HG02678 (cell line): ENCODE results near the gene RHBDL1.

Experiments
- ATAC-seq: cut with Tn5 transposase; IDR thresholded peaks from one replicate; pipeline ENCODE4 v1.9.1; 2021; ENCODE audit warnings: mild to moderate bottlenecking, moderate library complexity; ENCODE audit not compliant: unreplicated experiment

Gene RHBDL1

DNA sequence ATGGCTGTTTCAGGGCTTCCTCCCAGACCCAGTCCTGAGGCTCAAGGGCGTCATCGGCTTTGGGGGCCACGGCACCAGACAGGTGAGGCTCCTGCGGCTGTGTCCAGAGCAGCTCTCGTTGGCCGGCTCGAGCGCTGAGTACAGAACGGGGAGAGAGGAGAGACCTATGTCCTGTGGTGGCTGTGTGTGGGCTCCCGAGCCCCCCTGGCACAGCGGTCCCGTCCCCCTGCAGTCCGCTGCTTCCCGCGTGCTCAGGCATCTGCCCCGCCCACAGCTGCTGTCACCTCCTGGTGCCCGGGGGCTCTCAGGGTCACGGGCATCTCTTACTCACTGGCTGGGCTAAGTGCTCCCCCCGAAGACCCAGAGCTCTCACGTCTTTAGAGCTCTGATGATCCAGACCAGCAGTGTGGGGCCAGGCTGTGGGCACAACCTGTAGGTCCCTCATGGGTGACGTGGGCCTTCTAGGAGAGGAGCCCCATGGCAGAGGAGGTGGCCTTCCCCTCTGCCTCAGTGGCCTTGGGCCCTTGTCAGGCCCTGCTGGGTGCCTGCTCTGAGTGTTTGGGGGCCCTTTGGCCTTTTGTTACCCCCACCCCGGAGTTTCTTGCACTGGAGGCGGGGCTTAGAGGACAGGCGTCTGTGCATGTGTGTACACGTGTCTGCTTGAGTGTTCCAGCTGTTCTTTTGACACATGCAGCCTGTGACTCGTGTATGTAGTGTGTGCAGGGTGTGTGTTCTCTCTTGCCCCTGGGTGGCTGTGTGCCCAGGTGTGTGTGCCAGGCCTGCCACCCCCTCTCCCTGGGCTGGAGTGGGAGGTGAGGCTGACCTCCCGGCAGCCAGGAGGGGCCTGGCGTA lies 22.8 kb upstream of the RHBDL1 start:
- no peak for ATAC-seq

DNA sequence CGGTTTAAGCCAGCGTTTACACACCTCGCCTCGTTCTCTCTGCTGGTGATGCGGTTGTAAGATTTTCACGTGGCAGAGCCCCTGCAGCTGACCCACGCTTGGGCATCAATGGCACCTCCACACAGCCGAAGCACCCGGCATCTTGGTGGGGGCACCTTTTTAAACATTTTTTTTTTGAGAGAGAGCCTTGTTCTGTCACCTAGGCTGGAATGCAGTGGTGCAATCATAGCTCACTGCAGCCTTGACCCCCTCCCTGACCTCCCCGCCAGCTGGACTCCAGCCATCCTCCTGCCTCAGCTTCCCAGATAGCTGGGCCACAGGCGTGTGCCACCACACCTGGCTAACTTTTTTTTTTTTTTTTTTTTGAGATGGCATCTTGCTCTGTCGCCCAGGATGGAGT lies 21.4 kb upstream of the RHBDL1 start:
- ATAC-seq, result no peak

DNA sequence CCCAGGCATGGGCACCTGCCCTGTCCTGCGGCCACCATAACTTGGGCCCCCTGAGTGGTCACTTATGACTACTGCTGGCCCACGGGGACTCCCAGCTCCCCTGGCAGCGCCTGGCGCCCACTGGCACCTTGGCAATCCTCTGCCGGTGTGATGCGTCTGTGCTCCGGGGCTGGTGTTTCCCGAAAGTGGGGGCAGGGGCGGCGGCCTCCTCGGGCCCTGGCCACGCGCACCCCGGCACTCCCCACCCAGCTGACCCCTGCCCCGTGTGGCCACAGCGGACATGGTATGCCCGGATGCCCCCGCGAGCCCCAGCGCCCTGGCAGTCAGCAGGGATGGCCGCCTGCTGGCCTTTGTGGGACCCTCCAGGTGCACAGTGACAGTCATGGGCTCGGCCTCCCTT lies 18.0 kb upstream of the RHBDL1 start:
- no peak for ATAC-seq

DNA sequence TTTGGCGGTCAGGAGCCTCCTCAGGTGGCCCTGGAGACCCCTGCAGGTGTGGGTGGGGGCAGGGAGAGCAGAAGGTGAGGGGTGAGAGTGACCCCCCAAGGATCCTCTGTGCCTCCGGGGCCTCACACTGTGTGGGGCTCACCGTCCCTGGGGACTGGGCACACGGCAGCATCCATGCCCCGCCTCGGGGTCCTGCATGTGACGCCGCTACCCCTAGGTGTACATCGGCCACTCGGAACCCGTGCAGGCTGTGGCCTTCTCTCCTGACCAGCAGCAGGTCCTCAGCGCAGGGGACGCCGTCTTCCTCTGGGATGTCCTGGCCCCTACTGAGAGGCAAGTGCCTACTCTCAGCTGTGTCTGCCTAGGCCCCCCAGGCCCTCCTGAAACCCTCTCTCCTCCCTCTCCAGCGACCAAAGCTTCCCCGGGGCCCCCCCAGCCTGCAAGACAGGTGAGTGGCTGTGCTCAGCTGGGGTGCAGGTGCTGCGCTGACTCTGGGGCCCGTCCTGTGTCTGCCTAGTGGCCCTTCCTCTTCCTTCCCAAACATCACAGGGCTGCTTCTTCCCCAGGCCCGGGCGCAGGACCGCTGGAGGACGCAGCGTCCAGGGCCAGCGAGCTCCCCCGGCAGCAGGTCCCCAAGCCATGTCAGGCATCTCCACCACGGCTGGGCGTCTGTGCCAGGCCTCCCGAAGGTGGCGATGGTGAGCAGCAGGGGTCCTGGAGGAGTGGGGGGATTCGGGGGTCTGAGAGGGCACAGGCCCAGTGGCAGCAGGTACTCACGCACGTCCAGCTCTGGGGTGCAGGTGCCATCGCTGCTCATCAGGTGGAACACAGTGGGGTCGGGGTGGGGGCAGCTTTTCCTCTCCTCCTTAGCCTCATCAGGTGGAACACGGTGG lies 16.5 kb upstream of the RHBDL1 start:
- no peak for ATAC-seq

DNA sequence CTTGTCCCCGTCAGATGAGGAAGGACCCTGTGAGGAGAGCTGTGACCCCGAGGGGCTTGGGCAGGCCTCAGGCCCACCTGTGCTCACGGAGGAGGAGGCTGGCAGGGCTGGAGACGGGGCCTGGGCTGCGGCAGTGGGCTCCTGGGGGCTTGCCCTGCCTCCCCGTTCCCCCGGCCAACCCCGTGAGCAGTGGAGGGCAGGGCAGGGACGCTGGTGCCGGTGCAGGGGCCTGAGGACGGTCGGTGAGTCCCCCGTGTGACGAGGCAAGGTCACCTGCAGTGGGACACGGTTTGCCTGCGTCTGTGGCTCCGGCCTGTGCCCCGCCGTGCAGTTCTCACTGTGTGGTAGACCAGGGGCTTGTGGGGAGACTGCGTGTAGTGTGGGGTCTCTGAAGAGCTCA lies 15.9 kb upstream of the RHBDL1 start:
- no peak for ATAC-seq

DNA sequence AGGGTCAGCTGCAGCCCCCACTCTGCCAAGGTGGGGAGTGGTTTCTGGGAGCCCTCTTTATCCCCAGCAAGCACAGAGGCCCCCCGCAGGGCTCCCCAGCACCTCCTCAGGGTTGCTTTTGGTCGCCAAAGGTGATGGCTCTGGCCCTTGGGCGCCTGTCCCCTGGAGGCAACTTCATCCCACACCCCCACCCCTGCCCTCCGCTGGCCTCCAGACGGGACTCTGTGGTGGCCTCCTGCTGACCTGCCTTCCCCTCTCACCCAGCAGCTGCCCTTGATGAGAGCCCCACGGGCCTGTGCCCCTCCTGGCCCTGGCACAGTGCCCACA lies 15.4 kb upstream of the RHBDL1 start:
- ATAC-seq, result no peak

DNA sequence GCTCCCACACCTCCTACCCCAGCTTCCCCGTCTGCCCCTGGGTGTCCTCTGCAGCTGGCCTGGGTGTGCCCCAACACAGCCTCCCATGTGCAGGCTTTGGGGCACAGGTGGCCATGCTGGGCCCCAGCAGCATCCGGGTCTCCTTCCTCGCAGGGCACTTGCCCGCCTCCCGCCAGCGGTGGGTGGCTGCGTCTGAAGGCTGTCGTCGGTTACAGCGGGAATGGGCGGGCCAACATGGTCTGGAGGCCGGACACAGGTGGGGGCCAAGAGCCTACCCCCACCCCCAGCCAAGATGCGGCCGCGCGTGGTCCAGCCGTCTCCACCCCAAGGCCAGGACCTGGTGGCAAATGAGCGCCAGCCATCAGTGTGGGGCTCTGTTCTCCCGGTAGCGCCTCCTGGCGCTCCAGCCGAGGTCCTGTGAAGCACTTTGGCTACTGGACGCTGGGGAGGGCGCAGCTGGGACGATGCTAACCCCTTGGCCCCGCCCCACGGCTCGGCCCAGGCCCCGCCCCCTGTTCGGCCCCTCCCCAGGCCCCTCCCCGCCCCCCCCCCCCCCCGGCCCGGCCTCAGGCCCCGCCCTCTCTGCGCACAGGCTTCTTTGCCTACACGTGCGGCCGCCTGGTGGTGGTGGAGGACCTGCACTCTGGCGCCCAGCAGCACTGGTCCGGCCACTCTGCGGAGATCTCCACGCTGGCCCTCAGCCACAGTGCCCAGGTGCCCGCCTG lies 14.8 kb upstream of the RHBDL1 start:
- ATAC-seq, result peak; percentile 64

DNA sequence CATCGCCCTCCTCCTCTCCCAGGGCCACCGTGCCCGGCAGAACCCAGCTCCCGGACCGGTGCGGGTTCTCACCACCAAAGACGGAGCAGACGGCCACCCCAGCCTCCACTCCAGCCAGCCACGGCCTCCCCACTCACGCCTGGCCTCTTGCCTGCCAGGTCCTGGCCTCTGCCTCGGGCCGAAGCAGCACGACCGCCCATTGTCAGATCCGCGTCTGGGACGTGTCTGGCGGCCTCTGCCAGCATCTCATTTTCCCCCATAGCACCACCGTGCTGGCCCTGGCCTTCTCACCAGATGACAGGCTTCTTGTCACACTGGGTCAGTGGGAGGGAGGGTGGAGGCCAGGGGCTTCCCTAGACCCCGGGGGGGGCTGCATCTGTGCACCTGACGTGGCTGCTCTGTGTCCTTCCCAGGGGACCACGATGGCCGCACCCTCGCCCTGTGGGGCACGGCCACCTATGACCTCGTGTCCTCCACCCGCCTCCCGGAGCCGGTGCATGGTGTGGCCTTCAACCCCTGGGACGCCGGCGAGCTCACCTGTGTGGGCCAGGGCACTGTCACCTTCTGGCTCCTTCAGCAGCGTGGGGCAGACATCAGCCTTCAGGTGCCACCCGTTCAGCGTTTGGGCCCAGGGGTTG lies 14.2 kb upstream of the RHBDL1 start:
- ATAC-seq, result no peak

DNA sequence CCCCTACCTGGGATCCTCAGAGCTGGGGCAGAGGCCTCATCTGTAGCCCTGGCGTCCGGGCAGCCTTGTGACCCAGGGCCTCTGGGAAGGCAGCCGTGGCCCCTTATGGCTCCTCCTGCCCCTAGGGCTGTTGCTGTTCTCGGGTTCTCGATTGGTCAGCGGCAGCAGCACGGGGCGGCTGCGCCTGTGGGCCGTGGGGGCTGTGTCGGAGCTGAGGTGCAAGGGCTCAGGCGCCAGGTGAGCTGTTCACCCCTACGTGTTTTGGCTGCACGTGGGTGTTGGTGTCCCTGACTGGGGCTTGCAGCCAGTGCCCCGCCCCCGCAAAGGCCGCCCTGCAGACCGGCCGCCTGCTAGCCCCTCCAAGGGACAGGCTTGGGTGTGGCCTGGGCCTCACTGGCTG lies 13.4 kb upstream of the RHBDL1 start:
- no peak for ATAC-seq

DNA sequence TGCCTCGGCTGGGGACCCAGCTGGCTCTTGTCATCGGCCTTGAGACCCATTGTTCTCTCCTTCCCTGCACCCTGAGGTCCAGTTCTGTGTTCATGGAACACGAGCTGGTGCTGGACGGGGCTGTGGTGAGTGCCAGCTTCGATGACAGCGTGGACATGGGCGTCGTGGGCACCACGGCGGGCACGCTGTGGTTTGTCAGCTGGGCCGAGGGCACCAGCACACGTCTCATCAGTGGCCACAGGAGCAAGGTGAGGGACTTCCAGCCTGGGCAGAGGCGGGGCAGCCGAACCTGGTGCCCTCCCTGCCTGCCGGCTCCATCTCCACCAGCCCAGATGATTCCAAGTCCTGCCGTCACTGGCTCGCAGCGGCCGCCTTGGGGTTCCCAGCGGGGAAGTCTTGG lies 12.9 kb upstream of the RHBDL1 start:
- no peak for ATAC-seq

DNA sequence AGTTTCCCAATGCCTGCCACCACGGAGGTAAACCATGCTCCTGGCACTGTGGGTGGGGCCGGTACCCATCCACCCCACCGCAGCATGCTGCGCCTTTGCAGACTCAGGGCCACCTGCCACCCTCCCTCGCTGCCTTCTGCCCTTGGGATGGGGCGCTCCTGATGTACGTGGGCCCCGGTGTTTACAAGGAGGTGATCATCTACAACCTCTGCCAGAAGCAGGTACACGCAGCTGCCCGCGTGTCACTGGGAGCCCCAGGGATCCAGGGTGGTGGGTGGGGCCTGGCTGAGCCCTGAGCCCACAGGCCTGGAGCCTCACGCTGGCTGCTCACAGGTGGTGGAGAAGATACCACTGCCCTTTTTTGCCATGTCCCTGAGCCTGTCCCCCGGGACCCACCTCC lies 8.9 kb upstream of the RHBDL1 start:
- ATAC-seq, result no peak

DNA sequence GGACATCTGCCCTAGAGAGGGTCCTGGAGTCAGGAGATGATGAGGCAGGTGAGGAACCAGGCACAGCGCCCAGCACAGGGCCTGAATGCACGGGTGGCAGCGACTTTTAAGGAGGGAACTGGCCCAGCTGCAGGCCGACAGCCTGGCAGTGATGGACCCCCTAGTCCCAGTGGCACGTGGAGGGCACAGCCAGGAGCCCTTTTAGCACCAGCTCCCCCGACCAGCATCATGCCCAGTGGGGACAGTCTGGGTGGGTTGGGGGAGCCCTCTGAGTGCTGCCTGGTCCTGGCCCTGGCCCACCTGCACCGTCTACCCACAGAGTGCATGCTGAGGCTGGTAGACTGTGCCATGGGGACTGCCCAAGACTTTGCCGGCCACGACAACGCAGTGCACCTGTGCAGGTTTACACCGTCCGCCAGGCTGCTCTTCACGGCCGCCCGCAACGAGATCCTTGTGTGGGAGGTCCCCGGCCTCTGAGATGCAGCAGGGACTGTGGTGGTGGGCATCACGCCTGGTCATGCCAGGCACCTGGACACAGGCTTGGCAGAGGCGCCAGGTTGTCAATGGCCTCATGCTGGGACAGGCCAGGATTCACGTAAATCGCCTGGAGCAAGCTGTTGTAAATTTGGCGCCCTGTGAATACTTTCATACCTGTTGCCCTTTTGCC lies 8.2 kb upstream of the RHBDL1 start:
- no peak for ATAC-seq

DNA sequence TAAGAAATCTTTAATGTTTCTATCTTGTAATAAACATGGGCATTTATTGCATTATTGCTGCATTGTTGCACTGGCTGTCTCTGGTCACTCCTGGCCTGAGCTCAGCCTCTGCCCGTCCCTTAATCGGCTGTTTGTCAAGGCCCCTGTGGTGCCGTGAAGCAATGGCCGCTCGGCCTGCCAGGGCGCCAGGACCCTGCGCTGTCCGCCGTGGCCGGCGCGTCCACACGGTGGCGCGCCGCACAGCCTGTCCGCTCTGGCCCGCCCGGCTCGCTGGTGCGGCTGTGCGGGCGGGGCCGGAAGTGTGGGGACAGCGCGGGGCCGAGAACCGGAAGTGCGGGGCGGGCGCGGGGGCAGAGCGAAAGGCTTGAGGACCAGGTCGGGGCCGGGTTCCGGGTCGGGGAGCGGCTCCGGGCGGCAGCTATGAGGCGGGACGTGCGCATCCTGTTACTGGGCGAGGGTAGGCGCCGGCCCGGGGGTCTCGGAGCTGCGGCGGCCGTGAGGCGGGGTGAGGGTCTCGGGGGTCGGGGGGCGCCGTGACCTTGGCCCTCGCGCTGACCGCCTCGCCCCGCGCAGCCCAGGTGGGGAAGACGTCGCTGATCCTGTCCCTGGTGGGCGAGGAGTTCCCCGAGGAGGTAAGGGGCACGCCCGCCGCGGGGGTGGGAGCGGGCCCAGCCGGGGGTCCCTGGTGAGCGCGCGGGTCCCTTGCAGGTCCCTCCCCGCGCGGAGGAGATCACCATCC lies 7.5 kb upstream of the RHBDL1 start, which contains the start of gene RHOT2:
RHOT2 (plus strand) TSS at position 353 of the 739 bp plus-strand sequence; CDS start at position 421, 68 bp downstream.
- peak; percentile 82 for ATAC-seq

DNA sequence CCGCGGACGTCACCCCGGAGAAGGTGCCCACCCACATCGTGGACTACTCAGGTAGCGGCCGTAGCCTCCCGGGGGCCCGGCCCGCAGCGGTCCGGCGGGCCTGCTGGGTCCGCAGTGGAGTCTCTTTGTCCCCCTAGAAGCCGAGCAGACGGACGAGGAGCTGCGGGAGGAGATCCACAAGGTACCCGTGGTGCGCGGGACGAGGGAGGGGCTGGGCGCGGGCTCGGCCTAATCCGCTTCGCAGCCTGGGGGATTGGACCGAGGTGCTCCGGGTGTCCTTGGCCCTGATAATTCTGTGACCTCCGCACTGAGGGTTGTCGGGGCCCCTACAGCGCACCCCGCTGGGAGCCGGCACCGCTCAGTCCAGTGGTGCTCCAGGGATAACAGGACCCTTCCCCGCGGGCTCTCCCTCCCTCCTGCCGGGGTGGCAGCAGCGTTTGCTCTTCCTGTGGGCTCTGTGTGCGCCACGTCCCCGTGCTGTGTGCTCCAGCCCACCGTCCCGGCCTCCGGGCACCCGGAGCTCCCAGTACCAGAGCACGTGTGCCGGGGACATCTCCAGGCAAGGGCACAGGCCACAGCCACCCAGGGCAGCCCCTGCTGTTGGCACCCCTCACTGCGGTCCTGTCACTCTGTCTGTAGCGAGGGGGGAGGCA lies 6.8 kb upstream of the RHBDL1 start:
- no peak for ATAC-seq

DNA sequence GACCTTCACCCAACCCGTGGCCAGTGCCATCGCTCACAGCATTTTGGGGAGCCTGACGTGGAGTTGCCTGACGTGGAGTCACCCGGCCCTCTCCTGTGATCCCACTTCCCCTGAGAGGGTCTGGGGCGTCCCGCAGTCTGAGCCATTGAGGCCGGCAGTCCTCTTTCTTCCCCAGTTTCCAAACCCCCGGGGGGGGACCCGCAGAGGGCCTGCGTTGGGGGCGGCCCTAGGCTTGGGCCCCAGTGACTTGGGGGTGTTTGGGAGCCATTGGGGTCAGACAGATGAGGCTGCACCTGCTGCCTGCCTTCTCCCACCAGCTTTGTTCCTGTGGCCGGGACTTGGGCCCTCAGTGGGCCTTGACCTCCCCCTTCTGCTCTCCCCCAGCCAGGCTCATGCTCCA lies 5.8 kb upstream of the RHBDL1 start:
- ATAC-seq, result no peak

DNA sequence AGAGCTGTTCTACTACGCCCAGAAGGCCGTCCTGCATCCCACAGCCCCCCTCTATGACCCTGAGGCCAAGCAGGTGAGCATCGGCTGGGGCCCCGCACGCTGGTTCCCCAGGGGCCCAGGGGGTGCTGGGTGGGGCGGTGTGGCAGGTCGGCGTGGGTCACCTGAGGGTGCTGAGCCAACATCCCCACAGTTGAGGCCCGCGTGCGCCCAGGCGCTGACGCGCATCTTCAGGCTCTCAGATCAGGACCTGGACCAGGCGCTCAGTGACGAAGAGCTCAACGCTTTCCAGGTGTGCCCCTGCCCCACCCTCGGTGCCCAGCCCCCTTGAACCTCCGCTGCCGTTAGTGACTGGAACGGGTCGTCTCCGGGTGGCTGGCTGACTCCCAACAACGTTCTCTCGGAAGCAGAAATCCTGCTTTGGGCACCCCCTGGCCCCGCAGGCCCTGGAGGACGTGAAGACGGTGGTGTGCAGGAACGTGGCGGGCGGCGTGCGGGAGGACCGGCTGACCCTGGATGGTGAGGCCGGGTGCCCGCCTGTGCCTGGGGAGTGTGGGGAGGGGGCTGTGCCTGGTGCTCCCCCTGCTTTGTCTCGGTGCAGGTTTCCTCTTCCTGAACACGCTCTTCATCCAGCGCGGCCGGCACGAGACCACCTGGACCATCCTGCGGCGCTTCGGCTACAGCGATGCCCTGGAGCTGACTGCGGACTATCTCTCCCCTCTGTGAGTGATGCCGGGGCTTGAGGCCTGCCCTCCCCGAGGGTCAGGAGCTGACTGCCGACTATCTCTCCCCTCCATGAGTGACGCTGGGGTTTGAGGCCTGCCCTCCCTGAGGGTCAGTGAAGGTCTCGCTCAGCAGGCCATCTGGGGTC lies 4.8 kb upstream of the RHBDL1 start:
- no peak for ATAC-seq

DNA sequence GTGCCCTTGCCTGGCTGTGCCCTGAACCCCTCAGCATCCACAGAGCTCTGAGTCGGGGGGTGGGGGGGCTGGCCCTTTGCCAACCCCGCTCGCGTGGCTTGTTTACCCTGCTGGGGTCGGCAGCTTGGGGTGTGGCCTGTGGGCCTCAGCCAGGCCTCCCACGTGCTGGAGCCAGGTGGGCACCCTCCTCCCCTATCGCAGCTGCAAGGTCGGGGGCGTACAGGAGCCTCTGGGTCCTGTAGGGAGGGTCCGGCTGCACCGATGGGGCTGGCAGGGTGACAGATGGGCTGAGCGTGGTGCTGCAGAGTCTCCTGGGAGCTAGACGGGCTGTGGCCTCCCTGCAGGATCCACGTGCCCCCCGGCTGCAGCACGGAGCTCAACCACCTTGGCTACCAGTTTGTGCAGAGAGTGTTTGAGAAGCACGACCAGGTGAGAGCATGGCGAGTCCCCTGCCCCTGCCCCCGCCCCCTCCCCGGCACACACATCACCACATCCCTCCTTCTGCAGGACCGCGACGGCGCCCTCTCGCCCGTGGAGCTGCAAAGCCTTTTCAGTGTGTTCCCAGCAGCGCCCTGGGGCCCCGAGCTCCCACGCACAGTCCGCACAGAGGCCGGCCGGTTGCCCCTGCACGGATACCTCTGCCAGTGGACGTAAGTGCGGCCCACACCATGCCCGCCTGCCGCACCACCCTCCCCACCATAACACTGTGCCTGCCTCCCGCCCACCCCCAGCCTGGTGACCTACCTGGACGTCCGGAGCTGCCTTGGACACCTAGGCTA lies 3.9 kb upstream of the RHBDL1 start:
- no peak for ATAC-seq
